GM12864 (cell line): ENCODE results near the gene YLPM1.

Source experiments
- DNase-seq: peaks from one replicate; pipeline ENCODE4 v3.0.0-alpha.2; 2011; ENCODE audit warnings: low read depth
- H3K4me3 ChIP-seq: 2 replicates; pipeline ENCODE4 v1.5.1; 2011; ENCODE audit warnings: mild to moderate bottlenecking, low read depth, low read length, control low read depth
- TF ChIP-seq, protein P1 (sequence below): IDR thresholded peaks from 2 replicates; pipeline ENCODE4 v1.5.1; 2011; ENCODE audit warnings: low read depth, mild to moderate bottlenecking, moderate library complexity, low read length, control low read depth, inconsistent platforms; ENCODE audit errors: missing control alignments

Gene YLPM1

DNA sequence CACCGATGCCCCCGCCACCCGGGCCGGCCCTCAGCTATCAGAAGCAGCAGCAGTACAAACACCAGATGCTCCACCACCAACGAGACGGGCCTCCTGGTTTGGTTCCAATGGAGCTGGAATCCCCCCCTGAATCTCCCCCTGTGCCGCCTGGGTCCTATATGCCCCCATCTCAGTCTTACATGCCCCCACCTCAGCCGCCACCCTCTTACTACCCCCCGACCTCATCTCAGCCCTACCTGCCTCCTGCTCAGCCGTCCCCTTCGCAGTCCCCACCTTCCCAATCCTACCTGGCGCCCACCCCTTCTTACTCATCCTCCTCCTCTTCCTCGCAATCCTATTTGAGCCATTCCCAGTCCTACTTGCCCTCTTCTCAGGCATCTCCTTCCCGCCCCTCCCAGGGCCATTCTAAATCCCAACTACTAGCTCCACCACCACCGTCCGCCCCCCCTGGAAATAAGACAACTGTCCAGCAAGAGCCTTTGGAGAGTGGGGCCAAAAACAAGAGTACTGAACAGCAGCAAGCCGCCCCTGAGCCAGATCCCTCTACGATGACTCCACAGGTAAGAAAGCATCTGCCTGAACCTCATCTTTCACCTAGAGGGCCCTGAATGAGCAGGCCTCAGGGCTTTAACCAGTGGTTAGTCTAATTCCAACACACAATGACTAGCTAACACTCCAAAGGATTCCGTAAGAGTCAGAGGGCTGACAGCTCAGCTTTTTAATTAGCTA lies 851 bp downstream of the YLPM1 start:
- DNase-seq, result no peak
- TF ChIP-seq, protein P1, sequence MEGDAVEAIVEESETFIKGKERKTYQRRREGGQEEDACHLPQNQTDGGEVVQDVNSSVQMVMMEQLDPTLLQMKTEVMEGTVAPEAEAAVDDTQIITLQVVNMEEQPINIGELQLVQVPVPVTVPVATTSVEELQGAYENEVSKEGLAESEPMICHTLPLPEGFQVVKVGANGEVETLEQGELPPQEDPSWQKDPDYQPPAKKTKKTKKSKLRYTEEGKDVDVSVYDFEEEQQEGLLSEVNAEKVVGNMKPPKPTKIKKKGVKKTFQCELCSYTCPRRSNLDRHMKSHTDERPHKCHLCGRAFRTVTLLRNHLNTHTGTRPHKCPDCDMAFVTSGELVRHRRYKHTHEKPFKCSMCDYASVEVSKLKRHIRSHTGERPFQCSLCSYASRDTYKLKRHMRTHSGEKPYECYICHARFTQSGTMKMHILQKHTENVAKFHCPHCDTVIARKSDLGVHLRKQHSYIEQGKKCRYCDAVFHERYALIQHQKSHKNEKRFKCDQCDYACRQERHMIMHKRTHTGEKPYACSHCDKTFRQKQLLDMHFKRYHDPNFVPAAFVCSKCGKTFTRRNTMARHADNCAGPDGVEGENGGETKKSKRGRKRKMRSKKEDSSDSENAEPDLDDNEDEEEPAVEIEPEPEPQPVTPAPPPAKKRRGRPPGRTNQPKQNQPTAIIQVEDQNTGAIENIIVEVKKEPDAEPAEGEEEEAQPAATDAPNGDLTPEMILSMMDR, result no peak

DNA sequence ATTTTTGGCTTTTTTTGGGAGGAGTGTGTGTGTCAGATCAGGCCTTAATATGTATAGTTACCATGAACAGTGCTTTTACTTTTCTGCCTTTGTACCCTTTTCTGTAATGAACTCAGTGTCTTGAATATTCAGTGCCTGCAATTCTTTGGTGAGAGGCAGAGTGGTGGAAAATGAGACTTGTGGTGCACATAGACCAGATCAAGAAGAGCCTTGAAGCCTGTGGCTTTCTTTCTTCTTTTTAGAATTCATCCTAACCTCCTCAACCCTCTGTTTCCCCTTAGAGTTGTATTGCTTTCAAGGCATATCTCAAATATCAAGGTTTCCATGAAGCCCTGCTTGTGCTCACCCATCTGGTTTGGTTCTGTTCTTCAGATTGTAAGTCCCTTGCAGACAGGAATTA lies 2.6 kb downstream of the YLPM1 start:
- TF ChIP-seq, protein P1, result no peak
- H3K4me3 ChIP-seq, result peak overlapping the region; percentile 82
- DNase-seq, result no peak

More for the DNA sequence above, 851 bp downstream of the YLPM1 start:
- H3K4me3 ChIP-seq, result peak overlapping the region; percentile 82

DNA sequence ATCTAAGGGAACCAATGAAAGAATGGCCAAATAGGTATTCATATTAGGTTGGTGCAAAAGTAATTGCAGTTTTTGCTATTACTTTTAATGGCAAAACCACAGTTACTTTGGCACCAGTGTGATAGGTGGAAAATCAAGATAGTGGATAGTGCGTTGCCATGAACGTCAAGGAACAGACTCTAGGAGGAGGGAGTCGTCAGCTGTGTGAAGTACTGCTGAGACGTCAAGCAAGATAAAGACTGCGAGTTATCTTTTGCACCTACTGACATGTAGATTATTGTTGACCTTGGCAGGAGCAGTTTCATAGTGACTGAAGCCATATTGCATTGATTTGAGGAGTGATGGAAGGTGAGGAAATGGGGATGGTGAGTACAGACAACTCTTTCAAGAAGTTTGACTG lies 8.3 kb downstream of the YLPM1 start:
- H3K4me3 ChIP-seq, result no peak overlapping the region
- TF ChIP-seq, protein P1, result no peak
- no peak for DNase-seq

DNA sequence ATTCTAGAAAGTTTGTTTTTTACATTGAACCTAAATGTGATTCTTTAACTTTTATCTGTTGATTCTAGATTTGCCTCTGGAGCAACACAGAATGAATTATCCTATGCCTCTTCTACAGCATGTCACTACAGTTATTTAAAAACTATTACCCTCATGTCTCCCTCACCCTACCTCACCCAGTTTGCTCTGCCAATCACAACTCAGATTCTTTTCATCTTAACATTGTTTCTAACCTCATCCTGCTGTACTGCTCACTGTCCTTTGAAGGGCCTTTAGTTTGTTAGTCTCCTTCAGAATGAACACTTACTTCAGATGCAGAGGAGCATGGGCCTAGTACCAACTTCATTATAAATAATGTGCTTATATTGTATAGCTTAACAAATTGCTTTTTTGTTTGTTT lies 21.5 kb downstream of the YLPM1 start:
- TF ChIP-seq, protein P1, result no peak
- DNase-seq, result no peak
- no peak overlapping the region for H3K4me3 ChIP-seq

DNA sequence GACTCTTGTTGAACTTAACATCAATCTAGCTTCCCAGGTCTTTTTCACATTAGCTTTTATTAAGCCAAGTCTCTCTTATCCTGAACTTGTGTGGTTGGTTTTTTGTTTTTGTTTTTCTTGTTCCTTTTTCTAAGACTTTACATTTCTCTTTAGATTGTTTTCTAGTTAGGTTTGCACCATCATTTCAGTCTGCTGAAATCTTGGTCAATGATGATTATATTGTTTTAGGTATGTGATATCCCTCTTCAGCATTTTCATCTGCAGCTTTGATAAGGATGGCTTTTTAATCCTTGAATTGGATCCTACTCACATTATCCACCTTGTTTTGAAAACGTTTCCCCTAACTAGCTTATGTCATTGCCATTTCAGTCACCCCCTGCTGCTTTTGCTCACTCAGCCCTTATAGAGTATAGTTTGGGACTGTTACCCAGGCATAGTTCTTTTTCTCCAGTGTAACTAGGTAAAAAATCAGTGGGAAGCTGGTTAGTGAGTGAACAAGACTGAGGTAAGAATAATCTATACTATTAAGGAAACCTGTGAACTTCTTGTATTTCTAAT lies 22.0 kb downstream of the YLPM1 start:
- TF ChIP-seq, protein P1, result no peak
- DNase-seq, result no peak
- H3K4me3 ChIP-seq, result no peak overlapping the region

DNA sequence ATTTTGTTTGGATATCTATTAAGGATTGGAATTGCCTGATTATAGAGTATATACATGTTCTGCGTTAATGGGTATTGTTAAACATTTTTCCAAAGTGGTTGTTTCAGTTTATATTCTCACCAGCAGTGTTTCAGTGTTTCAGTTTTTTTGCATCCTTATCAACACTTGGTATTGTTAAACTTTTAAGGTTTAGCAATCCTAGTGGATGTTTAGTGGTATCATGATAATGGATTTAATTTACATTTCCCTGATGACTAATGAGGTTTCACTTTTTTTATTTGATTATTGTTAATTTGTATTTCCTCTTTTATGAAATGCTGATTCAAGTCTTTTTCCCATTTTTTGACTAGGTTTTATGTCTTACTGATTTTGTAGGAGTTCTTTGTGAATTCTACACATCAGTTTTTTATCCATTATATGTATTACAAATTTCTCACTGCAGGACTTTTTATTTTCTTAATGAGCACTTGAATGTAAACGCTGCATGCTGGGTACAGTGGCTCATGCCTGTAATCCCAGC lies 23.7 kb downstream of the YLPM1 start:
- H3K4me3 ChIP-seq, result no peak overlapping the region
- TF ChIP-seq, protein P1, result no peak
- DNase-seq, result no peak
